SK-MEL-5 (cell line): ENCODE results near the gene ASMT. TPM values are rescaled to one million over a fixed set of nuclear protein-coding genes. Genes with fewer than 3 reads are reported as not detected.

Source experiments
- DNase-seq: peaks from one replicate; pipeline ENCODE4 v3.0.0-alpha.2; 2016; ENCODE audit warnings: low read depth, low spot score
- in situ Hi-C: cut with HindIII; loops from 2 replicates; pipeline ENCODE4 v1.10.0; 2016; ENCODE audit warnings: low sequenced_read_pairs, high pct_unique_total_duplicates, low pct_unique_long_range_greater_than_20kb
- total RNA-seq: library from RNA; depleted of rRNA; stranded (reverse); fragments of >200 nt; shearing (Covaris generic); gene quantifications from 2 replicates; pipeline ENCODE4 v1.2.3, GENCODE V29; 2014

ASMT gene
- total RNA-seq, 1 experiment from 2014 or later = 2.0 TPM

DNA sequence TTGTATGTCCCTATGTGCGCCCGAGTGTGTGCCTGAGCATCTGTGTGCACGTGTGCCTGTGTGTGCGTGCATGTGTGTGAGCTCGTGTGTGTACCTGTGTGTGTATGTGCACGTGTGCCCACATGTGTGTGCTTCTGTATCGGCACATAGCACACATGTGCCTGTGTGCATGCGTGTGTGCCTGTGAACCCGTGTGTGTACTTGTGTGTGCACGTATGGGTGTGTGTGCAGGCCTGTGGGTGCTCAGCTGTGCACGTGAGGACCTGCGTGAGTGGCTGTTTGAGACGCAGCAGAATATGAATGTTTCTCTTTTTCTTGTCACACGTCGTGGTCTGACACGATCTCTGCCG lies 19.2 kb upstream of the ASMT start:
- in situ Hi-C loops = no loop called here
- no peak for DNase-seq

DNA sequence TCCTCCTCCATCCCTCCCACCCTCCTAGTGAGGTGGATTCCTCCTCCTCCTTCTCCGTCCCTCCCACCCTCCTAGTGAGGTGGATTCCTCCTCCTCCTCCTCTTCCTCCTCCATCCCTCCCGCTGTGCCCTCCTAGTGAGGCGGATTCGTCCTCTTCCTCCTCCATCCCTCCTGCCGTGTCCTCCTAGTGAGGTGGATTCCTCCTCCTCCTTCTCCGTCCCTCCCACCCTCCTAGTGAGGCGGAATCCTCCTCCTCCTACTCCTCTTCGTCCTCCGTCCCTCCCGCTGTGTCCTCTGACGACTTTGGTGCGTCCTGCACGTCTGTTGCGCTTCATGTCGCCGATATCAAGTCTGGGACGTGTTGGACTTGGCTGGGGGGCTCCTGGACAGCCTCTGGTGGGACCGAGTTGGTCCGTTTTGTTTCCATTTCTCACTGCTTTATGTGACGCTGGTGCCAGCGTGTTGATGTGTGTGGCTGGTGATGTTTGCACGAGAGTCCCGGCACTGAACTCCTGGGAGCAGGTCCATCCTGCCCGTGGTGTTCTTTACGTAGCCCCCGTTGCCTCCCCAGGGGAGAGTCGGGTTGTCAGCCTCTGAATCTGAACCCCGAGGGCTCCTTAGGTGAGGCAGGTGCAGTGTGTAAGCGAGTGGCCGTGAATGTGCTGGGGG lies 18.0 kb upstream of the ASMT start:
- in situ Hi-C loops = no loop called here
- no peak for DNase-seq

DNA sequence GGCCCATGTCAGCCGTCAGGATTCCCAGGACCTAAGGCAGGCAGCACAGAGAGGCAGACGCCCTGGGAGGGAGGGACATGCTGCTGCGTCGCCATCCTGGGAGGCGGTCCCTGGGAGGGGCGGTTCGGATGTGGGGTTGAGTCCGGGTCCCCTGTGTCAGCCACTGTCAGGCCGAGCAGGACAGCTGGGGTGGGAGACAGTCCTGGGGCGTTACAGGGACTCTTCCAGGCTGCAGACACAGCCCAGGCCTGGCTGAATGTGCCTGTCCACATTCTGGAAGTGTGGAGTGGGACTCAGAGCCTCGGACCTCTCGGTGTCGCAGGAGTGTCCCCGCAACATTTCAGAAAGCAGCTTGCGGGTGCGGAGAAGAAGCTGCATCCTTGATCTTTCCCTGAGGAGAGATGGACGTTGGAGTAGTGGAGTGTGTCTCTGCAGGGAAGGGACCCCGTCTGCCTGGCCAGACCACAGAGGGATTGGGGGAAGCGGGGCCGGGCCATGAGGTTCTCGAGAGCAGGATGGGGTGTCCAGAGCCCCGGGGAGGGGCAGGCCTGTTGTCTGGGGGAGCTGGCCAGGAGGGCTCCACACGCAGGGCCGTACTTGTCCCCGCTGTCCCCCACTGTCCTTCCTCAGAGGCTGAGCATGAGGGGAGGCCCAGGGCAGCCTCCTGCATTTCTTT lies 17.4 kb upstream of the ASMT start:
- in situ Hi-C loops = no loop called here
- no peak for DNase-seq

DNA sequence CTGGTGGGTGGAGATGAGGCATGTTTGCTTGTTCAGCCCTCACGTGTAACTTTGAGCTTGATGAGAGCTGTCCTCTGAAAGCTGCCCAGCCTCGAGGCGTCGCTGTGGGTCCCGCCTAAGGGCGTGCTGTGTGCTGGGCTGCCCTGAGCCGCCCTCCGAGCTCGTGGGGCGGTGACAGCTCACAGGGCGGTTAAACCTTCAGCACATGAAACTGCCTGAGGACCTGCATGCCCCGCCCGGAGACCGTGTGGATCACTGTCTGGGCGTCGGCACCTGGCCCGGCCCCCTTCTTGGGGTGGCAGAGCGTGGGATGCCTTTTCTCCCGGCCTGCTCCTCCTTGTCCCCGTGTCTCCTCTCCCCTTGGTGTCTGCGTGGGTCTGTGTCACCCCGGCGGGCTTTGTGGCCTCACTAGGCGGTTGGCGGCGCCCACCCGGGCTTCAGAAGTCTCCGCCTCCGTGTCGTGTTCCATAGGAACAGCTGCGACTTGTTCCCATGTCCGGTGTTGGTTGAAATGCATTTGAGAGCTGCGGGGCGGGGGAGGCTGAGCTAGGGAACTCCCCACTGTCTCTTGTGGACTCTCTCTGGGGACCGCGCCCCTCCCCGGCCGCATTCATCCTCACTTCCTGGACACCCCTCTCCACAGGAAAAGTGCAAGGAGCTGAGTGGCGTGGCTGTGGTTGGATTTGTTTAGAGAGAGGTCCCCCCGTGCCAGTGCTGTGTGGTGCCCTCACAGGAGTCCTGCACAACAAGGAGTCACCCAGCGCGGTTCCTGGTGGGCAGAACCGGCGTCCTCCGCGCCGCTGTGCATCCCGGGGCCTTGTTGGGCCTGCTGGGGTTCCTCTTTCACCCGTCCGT lies 16.6 kb upstream of the ASMT start:
- no peak for DNase-seq
- in situ Hi-C loops = no loop called here

DNA sequence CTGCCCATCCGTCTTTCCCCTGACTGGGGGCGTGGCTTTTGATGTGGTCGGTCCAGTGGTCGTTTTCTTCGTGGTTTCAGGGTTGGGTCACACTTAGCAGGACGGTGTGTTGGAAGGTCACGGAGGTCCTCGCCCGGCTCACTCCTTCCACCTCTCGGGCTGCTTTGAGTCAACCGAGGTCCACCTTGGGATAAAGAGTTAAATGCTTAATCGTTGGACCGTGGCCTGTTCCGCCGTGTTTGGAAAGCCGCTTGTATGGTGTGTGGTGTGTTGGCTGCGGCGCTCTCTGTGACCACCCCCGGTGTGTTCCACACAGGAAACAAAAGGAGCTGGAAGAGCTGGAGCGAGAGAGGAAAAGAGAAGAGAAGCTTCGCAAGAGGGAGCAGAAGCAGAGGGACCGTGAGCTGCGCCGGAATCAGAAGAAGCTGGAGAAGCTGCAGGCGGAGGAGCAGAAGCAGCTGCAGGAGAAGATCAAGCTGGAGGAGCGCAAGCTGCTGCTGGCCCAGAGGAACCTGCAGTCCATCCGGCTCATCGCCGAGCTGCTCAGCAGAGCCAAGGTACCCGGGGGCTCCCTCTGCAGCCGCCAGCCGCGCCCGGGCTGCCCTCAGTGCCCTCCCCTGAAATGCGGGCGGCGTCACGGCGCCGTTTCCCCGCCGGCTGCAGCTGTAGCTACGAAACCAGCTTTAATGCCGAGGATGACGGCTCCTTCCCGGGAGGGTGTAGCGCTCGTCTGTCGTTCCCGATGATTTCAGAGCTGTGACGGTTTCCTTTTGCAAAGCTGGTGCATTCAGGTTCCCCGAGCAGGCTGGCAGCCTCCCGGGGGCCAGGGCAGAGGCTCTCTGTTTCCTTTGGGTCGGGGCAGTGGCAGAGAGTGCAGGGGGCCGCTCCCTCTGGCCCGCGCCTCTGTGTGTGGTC lies 15.7 kb upstream of the ASMT start:
- no peak for DNase-seq

DNA sequence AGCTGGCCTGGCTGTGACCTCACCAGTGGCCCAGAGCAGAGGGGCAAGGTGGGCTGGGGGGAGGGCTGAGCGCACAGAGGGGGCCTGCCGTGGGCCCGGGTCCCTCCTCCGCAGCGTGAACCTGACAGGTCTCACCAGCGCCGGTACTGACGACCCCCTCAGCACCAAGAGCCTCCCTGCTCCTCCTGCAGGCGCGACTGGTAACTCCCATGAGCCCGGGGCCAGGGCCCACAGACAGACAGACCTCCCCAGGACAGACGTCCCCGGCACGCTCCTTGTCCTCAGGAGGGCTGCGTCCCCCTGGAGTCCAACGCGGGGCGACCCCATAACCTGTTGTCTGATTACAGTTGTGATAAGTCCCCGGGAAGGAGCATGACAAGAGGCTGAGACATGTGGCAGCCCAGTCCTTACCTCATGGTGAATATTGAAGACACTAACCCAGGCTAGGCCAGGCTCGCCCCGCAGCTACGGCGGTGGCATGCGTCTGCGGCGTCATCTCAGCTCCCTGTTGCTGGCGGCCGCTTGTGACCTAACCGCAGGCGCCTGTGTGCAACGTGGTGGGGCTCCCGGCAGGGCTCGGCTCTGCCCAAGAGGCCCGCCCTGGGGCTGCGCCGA lies 15.0 kb upstream of the ASMT start:
- in situ Hi-C loops = no loop called here
- no peak for DNase-seq

More for the DNA sequence above, 15.7 kb upstream of the ASMT start:
- in situ Hi-C loops = no loop called here

DNA sequence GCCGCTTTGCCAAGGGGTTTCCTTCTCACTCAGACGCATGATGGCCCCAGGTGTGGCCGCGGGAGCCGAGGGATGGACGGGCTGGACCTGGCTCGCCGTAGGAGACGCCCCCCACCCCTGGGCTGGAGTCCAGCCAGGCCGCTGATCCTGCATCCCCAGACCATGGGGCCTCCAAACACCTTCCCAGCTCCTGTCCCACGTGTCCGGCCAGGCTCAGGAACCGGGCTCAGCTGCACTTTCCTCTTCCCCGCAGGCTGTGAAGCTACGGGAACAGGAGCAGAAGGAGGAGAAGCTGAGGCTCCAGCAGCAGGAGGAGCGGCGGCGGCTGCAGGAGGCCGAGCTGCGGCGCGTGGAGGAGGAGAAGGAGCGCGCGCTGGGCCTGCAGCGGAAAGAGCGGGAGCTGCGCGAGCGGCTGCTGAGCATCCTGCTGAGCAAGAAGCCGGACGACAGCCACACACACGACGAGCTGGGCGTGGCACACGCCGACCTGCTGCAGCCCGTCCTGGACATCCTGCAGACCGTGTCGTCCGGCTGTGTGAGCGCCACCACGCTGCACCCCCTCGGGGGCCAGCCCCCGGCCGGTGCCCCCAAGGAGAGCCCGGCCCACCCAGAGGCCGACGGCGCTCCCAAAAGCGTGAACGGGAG lies 14.3 kb upstream of the ASMT start:
- DNase-seq = no peak

DNA sequence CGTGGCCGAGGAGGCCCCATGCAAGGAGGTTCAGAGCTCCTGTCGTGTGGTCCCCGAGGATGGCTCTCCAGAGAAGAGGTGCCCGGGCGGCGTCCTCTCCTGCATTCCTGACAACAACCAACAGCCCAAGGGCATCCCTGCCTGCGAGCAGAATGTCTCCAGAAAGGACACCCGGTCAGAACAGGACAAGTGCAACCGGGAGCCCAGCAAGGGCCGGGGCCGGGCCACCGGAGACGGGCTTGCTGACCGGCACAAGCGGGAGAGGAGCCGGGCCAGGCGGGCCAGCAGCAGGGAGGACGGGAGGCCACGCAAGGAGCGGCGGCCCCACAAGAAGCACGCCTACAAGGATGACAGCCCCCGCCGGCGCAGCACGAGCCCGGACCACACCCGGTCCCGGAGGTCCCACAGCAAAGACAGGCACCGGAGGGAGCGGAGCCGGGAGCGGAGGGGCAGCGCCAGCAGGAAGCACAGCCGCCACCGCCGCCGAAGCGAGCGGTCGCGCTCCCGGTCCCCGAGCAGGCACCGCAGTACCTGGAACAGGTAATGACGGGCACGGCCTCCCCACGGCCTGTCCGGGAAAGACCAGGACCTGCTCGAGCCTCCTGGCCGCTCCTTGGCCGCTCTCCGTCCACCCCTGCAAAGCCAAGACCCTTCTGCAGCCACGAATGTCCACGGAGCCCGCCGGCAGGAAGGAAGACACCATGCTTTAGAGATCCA lies 13.7 kb upstream of the ASMT start:
- DNase-seq = no peak
- in situ Hi-C loops = no loop called here

More for the DNA sequence above, 14.3 kb upstream of the ASMT start:
- in situ Hi-C loops = no loop called here

DNA sequence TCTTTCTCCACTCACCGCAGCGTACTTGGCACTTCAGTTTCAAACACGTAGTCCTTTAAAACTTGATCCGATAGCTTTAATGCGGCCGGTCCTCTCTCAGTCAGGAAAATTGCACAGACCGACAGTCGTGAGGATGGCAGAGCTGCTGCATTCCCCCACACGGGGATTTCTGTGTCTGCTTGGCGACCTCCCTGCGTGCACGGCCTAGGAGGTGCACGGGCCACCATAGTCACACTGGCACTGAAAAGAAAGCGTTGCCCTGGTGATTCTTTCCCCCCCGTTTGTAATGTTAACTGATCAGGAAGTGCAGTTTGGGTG lies 13.1 kb upstream of the ASMT start:
- in situ Hi-C loops = no loop called here
- DNase-seq = no peak

DNA sequence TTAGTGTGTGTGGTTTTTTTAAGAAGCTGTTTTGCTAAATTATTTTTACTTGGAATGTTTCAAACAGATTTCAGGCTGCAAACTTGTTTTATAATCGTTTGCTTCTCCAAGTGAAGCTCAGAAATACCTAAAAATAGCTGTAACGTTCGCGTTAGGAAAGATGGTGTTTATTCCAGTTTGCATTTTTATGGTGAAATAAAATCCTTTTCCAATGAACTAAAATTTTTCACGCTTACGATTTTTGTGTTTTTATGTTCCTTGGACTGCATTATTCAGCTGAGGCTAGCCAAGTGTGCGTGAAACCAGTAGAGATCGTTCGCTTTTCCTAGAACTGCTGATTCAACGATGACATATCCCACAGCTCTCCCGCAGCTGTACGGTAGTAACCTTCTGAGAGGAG lies 12.6 kb upstream of the ASMT start:
- no peak for DNase-seq
- in situ Hi-C loops = no loop called here

DNA sequence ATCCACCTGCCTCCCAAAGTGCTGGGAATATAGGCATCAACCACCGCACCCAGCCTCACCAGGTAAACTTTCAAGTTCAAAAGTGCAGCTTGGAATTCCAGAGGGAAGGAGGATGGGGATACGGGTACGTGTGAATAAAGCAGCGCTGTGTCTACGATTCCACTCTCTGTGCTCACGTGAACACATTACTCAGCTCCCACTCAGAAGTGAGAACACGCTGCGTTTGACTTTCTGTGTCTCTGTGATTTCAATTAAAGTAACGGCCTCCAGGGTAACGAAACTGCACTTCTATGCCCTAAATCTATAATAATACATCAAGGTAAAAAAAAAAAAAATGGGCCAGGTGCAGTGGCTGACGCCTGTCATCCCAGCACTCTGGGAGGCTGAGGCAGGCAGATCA lies 8.4 kb upstream of the ASMT start:
- in situ Hi-C loops = no loop called here
- DNase-seq = no peak

DNA sequence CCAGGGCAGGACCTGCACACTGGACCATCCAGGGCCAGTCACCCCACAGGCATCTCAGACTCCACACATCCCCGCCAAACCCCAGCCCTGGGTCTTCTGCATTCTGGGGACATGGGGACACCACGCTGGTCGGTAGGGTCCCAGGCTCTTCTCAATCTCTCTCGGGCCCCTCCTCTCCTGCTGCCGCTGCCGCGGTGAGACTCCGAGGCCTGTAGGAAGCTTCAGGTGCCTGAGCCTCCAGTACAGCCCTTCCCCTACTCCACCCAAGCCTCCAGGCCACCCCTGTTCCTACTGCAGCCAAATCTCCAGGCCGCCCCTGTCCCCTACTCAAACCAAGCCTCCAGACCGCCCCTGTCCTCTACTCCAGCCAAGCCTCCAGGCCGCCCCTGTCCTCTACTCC lies 5.5 kb upstream of the ASMT start:
- DNase-seq = no peak
- in situ Hi-C loops = no loop called here

DNA sequence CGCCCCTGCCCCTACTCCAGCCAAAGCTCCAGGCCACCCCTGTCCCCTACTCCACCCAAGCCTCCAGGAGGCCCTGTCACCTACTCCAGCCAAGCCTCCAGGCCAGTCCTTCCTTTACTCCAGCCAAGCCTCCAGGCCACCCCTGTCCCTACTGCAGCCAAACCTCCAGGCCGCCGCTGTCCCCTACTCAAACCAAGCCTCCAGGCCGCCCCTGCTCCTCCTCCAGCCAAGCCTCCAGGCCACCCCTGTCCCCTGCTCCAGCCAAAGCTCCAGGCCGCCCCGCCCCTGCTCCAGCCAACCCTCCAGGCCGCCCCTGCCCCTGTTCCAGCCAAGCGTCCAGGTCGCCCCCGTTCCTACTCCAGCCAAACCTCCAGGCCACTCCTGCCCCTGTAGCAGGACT lies 5.1 kb upstream of the ASMT start:
- in situ Hi-C loops = no loop called here
- DNase-seq = no peak

DNA sequence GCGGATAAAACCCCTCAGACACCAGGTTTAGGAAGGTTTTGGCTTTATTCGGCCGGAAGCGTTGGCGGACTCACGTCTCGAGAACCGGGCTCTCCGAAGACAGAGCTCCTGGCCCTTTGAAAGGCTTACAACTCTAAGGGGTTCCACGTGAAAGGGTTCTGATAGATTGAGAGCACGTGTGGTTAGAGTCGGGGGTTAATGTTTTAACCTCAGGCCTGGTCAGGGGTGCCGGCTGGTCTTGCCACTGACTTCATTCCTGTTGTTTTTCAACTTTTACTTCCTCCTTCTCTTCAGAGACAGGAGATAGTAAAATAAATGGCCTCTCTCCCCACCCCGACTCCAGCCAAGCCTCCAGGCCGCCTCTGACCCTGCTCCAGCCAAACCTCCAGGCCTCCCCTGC lies 4.7 kb upstream of the ASMT start:
- no peak for DNase-seq
- in situ Hi-C loops = no loop called here

DNA sequence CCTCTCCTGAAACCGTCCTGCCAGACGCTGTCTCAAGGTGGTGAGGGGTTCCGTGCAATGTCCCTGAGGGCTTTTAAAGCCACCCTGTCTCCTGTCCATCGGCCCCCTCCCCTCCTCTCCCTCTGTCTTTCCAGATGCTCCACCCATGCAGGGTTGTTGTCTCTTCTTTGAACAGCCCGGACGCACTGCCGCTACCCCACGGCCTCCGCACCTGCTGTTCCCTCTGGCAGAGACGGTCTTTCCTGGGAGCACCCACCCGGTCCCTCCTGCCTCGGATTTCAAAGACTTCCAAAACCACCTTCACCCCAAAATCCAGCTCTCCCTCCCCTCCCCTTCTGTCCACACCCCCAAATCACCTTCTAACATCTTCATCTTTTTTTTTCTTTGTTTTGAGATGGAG lies 4.1 kb upstream of the ASMT start:
- no peak for DNase-seq
- in situ Hi-C loops = no loop called here

DNA sequence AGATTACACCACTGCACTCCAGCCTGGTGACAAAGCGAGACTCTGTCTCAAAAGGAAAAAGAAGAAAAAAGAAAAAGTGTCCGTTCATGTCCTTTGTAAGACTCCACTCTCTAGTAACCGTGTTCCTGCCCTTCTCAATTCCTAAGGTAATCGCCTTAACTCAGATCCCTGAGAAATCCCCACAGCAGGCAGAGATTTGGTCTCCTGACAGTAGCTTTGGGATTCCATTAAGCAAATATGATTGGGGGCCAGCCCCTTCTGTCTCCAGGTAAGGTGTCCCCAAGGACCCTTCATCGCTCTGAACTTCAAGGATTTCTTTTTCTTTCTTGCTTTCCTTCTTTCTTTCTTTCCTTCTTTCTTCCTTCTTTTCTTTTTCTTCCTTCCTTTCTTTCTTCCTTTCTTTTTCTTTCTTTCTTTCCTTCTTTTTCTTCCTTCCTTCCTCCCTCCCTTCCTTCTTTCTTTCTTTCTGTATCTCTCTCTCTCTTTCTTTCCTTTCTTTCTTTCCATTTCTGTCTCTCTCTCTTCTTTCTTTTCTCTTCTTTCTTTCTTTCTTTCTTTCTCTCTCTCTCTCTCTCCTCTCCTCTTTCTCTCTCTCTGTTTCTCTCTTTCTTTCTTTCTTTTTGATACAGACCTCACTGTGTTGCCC lies 2.1 kb upstream of the ASMT start:
- DNase-seq = no peak
- in situ Hi-C loops = no loop called here
